ENCODE results near the gene TRIP10. TPM values are rescaled to one million over a fixed set of nuclear protein-coding genes. Genes with fewer than 3 reads are reported as not detected.
"Not testable (repeated sequence)": the region's sequence is repeated elsewhere in the genome, so short reads cannot be mapped to it uniquely, and the experiment has no call there.

TRIP10 gene, protein sequence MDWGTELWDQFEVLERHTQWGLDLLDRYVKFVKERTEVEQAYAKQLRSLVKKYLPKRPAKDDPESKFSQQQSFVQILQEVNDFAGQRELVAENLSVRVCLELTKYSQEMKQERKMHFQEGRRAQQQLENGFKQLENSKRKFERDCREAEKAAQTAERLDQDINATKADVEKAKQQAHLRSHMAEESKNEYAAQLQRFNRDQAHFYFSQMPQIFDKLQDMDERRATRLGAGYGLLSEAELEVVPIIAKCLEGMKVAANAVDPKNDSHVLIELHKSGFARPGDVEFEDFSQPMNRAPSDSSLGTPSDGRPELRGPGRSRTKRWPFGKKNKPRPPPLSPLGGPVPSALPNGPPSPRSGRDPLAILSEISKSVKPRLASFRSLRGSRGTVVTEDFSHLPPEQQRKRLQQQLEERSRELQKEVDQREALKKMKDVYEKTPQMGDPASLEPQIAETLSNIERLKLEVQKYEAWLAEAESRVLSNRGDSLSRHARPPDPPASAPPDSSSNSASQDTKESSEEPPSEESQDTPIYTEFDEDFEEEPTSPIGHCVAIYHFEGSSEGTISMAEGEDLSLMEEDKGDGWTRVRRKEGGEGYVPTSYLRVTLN
- total RNA-seq (2014; rRNA removed) = 45.6 and 49.1 TPM in 2 replicates
- polyA plus RNA-seq (2012) = 45.8 TPM

- DNase-seq (ENCODE audit: low read depth) = peak; percentile 74
These were observed at the start of gene TRIP10 for GRCh38 chr19:6739390-6739882. TSS of gene TRIP10 (plus strand) at chr19:6739680. CDS start at chr19:6739762, 82 bp downstream.

DNA sequence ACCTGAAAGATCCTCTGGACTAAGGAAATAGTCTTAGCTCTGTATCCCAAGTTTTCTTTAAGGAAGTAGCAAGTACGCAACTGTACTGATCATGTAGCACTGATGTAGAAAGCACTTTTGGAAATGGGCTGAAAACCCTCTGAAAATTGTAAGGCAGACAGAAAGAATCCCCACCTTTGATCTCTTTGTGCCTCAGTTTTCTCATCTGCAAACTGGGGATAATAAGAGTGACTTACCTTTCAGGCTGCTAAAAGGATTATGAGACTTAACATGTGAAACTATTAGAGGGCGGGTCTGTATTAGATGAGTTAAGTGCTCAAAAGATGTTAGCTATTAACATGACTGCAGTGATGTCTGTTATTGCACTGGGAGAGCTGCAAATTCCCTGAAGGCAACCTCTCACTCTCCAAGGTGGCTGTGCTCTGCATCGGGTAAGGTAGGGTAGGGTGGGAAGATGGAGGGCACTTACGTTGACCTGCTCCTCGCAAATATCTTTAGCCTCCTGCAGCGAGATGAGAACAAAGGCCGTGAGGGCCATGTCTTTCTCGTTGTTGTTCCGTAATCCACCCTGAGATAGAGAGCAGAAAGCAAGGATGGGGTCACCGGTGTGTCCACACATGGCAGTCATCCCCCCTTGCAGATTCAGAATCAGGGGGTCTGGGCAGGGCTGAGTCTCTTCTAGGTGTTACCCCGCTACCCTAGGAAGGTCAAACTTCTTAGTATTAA, 49.2 kb upstream of the TRIP10 start:
- no peak for DNase-seq (ENCODE audit: low read depth)

GRCh38 chr19:6691342-6691741, 48.1 kb upstream of the TRIP10 start:
- no peak for DNase-seq (ENCODE audit: low read depth)

DNA sequence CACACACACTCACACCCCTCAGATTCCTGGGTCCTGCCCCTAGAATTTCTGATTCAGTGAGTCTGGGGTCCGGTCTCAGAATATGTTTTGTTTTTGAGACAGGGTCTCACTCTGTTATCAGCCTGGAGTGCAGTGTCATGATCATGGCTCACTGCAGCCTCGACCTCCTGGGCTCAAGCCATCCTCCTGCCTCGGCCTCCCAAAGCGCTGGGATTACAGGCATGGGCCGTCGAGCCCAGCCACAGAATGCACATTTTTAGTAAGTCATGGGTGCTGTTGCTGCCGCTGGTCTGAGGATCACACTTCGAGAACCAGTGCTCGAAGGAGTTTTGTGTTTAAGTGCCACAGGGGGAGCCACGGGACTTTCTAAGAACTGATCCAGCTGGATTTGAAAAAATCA, 47.5 kb upstream of the TRIP10 start:
- no peak for DNase-seq (ENCODE audit: low read depth)

GRCh38 chr19:6693056-6693471, 46.4 kb upstream of the TRIP10 start:
- DNase-seq (ENCODE audit: low read depth) = no peak

- DNase-seq (ENCODE audit: low read depth) = no peak
These were observed 45.8 kb upstream of the TRIP10 start for GRCh38 chr19:6693681-6694080.

GRCh38 chr19:6694147-6694815, 45.2 kb upstream of the TRIP10 start:
- no peak for DNase-seq (ENCODE audit: low read depth)

DNA sequence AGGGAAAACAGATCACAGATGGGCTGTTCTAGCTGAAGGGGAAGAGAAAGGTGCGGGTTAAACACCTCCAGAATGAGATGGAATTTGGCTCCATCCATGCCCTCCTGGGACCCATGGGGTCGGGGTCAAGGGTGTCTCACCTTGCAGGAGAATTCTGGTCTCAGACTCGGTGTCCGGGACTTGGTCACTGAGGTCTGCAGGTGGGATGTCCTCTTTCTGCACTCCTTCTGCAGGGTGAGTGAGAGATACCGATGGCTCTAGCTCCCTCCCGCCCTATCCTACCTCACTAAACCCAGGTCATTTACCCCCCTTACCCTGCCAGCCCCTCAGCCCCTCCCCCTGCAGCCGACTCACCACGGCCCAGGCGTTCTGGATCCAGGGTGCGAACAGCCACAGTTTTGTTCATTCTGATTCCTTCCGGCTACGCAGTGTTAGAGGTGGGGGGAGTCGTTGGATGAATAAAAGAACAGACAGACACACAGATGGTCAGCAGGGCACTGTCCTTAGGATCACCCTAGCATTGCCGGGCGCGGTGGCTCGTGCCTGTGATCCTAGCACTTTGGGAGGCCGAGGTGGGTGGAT, 43.1 kb upstream of the TRIP10 start:
- no peak for DNase-seq (ENCODE audit: low read depth)

DNA sequence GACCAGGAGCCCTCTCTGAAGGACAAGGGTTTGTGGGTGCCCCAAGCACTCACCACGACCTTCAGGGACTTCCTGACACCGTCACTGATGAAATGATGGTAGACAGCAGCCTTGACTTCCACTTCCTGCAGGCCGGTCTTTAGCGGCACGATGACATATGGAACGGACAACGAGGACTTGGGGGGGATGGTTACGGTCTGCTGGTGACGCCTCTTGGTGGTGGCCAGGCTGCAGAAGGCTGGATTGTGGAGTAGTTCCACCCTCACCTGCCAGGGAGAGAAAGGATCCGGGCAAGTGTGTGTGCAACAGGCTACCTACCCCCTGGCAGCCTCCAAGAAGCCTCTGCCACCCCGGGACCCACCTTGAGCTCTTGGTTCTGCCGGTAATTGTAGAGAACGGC, 42.2 kb upstream of the TRIP10 start:
- DNase-seq (ENCODE audit: low read depth) = no peak

- DNase-seq (ENCODE audit: low read depth) = no peak
These were observed 39.5 kb upstream of the TRIP10 start for GRCh38 chr19:6699935-6700334.

DNA sequence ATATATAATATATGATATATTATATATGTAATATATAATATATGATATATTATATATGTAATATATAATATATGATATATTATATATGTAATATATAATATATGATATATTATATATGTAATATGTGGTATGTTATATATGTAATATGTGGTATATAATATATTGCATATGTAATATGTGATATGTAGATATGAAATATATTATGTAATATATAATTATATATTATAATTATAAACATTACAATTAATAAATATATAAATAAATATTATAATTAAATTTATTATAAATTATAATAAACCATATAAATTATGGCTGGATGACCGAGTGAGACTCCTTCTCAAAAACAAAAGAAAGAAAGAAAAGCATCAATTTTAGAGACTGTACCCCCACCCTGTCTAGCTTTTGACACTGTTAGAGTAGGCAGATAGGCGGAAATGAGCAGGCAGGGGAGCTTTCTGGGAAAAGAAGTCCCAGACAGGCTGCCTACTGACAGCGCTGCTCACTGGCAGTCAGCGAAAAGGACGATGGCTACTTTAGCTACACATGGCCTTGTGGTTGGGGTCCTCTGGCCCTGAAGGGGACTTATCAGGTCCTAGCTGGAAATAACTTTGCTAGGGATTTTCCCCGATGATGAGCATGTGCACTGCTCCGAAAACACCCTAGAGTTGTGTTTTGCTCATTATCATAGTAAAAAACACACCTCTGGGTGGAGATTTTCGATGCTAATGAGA, 38.7 kb upstream of the TRIP10 start:
- DNase-seq (ENCODE audit: low read depth) = no peak

- DNase-seq (ENCODE audit: low read depth) = no peak
These were observed 33.4 kb upstream of the TRIP10 start for GRCh38 chr19:6705931-6706632.

- DNase-seq (ENCODE audit: low read depth) = no peak
These were observed 32.9 kb upstream of the TRIP10 start for GRCh38 chr19:6706633-6706958.

DNA sequence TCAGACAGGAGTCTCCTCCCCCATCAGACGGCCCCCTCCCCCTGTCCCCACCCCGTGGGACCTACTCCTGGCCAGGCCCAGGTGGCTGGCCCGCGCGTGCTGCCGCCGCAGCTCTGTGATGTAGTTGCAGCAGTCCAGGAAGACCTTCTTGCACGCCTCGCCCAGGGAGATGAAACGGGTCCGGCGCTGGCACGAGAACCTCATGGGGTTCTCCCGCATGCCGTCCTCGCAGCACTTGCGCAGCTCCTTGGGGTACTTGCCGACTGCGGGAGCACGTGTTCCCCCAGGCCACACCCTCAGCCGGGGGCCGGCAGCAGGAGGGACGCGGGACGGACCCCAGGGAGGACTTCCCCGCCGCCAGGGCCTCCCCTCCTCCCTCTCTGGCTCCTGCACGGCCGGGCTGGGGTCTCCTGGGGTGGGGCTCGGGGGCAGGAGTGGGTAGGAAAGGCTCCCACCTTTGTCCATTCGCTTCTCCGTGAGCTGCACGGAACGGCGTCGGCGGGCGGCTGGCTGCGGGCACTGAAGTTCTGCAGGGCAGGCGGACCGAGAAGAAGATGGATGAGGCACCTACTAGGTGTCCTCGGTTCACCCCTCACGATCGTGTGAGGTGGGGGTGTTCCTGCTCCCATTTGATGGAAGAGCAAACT, 32.3 kb upstream of the TRIP10 start:
- no peak for DNase-seq (ENCODE audit: low read depth)

GRCh38 chr19:6707658-6708018, 31.8 kb upstream of the TRIP10 start:
- DNase-seq (ENCODE audit: low read depth) = no peak

- DNase-seq (ENCODE audit: low read depth) = no peak
These were observed 31.1 kb upstream of the TRIP10 start for GRCh38 chr19:6708346-6708745.

GRCh38 chr19:6708913-6709312, 30.6 kb upstream of the TRIP10 start:
- DNase-seq (ENCODE audit: low read depth) = not testable (repeated sequence)

DNA sequence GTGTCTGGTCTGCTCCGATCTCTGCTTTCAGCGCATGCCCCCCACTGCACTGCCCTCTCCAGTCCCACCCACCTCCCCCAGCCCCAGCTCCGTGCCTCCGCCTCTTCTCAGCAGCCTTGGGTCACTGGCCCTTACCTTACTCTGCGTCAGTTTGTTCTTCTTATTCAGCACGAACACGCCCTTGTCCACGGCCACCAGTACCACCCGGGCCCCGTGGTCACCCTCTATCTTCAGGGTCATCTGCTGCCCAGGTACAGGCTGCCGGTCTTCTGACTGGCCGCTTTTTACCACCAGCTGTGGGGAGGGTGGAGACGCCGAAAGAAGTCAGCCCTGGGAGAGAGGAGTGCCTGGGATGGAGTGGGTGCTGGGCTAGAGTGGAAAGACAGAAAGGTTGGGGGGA, 29.9 kb upstream of the TRIP10 start:
- DNase-seq (ENCODE audit: low read depth) = no peak

DNA sequence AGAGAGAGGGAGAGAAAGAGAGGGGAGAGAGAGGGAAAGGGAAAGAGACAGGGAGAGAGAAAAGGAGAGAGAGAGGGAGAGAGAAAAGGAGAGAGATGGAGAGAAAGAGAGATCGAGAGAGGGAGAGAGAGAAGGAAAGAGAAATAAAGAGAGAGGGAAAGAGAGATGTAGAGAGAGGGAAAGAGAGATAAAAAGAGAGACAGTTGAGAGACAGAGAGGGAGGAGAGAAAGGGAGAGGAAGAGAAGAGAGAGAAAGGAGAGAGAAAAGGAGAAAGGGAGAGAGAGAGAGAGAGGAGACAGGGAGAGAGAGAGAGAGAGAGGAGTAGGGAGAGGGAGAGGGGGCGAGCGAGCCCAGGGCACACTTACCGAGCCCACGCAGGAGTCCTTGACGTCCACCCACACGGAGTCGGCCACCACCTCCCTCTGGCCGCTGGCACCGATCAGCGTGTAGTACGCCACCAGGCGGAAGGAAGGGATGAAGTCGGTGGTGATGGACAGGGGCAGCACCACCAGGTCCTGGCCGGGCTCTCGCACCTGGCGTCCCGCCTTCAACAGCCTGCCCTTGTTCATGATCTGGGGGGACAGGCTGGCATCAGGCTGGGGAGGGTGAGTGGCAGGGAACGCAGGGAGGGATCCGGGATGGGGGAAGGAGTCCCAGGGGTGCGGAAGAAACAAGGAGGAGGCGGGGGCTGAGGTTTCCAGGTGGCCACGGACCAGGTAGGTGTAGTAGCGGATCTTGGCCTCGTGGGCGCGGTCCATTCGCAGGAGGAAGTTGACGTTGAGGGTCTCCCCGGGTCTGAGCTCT, 29.0 kb upstream of the TRIP10 start:
- no peak for DNase-seq (ENCODE audit: low read depth)
